H1 (cell line): ENCODE data around the gene ARHGEF16. TPM values are rescaled to one million over a fixed set of nuclear protein-coding genes. Genes with fewer than 3 reads are reported as not detected.

ENCODE experiments used
- CTCF ChIA-PET: fragments of 300-600 bp; sonication (Branson Sonifier 250); formaldehyde crosslinking; loops from one replicate; lab custom pipeline; 2021; ENCODE audit not compliant: partially characterized antibody; lab: Charles Lee
- POLR2A ChIA-PET: fragments of 300-600 bp; sonication (Branson Sonifier 250); formaldehyde crosslinking; loops from one replicate; lab custom pipeline; 2021; ENCODE audit warnings: inconsistent platforms; ENCODE audit not compliant: partially characterized antibody; lab: Charles Lee
- DNase-seq, 2 experiments: peaks; one replicate each; pipeline versions ENCODE4 v3.0.0 to v3.0.0-alpha.2; 2010 to 2022; ENCODE audit warnings: low spot score in 2 of 2, low read depth in 1 of 2, mixed read lengths in 1 of 2
- FAIRE-seq: peaks from 2 replicates; lab custom pipeline; 2011; peaks lifted over from hg19 to GRCh38; lab: Jason Lieb, UNC
- H2AFZ ChIP-seq: 2 replicates; pipeline ENCODE4 v1.8.1; 2012; ENCODE audit warnings: low read length, inconsistent platforms
- H2AK5ac ChIP-seq: 2 replicates; pipeline ENCODE4 v1.6.1; 2013; ENCODE audit warnings: low read depth, low read length
- H2BK120ac ChIP-seq: replicated peaks from 2 replicates; pipeline ENCODE3; 2013; ENCODE audit warnings: low read depth, low read length, inconsistent platforms
- H2BK12ac ChIP-seq: 2 replicates; pipeline ENCODE4 v1.6.1; 2013; ENCODE audit warnings: low read depth, low read length
- H2BK15ac ChIP-seq: 2 replicates; pipeline ENCODE4 v1.6.1; 2013; ENCODE audit warnings: low read length
- H2BK20ac ChIP-seq: 2 replicates; pipeline ENCODE4 v1.6.1; 2013; ENCODE audit warnings: low read length
- H2BK5ac ChIP-seq: 2 replicates; pipeline ENCODE4 v1.6.1; 2013; ENCODE audit warnings: low read depth, low read length
- H3K14ac ChIP-seq: 2 replicates; pipeline ENCODE4 v1.6.1; 2013; ENCODE audit warnings: inconsistent platforms; ENCODE audit not compliant: insufficient read length
- H3K18ac ChIP-seq: 2 replicates; pipeline ENCODE4 v1.6.1; 2013; ENCODE audit warnings: low read length; ENCODE audit errors: extremely low read depth
- H3K23ac ChIP-seq: 2 replicates; pipeline ENCODE4 v1.6.1; 2013; ENCODE audit warnings: inconsistent platforms; ENCODE audit not compliant: insufficient read length
- H3K23me2 ChIP-seq: 2 replicates; pipeline ENCODE4 v1.6.1; 2013; ENCODE audit warnings: low read depth, low read length
- H3K27ac ChIP-seq: 2 replicates; pipeline ENCODE4 v1.6.1; 2011; ENCODE audit warnings: low read depth, low read length, inconsistent platforms
- H3K27me3 ChIP-seq, 4 experiments: replicated peaks in 1 of 4; 1 replicate in 1 of 4; 2 replicates in 3 of 4; pipeline versions ENCODE4 v1.6.1 to v1.8.1; 2011 to 2013; ENCODE audit warnings: low read length in 3 of 4, mild to moderate bottlenecking in 3 of 4, inconsistent platforms in 2 of 4, mixed read lengths in 2 of 4, moderate library complexity in 1 of 4; ENCODE audit not compliant: control insufficient read depth in 3 of 4, insufficient read depth in 3 of 4; ENCODE audit errors: extremely low read depth in 1 of 4
- H3K36me3 ChIP-seq, 4 experiments: 2 replicates each; pipeline versions ENCODE4 v1.6.1 to v1.8.1; 2011 to 2013; ENCODE audit warnings: mild to moderate bottlenecking in 4 of 4, low read length in 3 of 4, moderate library complexity in 2 of 4, control low read depth in 1 of 4, inconsistent platforms in 1 of 4; ENCODE audit not compliant: insufficient read depth in 4 of 4, control insufficient read depth in 2 of 4
- H3K4ac ChIP-seq: replicated peaks from 2 replicates; pipeline ENCODE3; 2013; ENCODE audit warnings: low read length, low read depth, mixed read lengths, inconsistent platforms; ENCODE audit not compliant: insufficient read length
- H3K4me1 ChIP-seq, 4 experiments: replicated peaks in 1 of 4; 1 replicate in 1 of 4; 2 replicates in 3 of 4; pipeline versions ENCODE4 v1.6.1 to v1.8.1; 2011 to 2013; ENCODE audit warnings: low read length in 3 of 4, inconsistent platforms in 2 of 4, mixed read lengths in 1 of 4; ENCODE audit not compliant: insufficient read depth in 4 of 4, control insufficient read depth in 3 of 4
- H3K4me2 ChIP-seq, 2 experiments: 2 replicates each; pipeline versions ENCODE4 v1.6.1 to v1.8.1; 2011 to 2013; ENCODE audit warnings: low read depth in 2 of 2, low read length in 2 of 2, control low read depth in 1 of 2, inconsistent platforms in 1 of 2, mild to moderate bottlenecking in 1 of 2; ENCODE audit not compliant: insufficient read depth in 1 of 2
- H3K4me3 ChIP-seq, 4 experiments: fragments of 200-600, 300-600 bp in 1 of 4; sonication (generic), shearing (Covaris generic), sonication (Bioruptor Twin) in 1 of 4; 2 replicates each; pipeline versions ENCODE4 v1.5.1 to v1.8.1; 2011 to 2016; ENCODE audit warnings: low read length in 4 of 4, low read depth in 3 of 4, control low read depth in 2 of 4, inconsistent platforms in 2 of 4, mild to moderate bottlenecking in 2 of 4, mixed read lengths in 1 of 4, moderate library complexity in 1 of 4; ENCODE audit not compliant: insufficient read depth in 2 of 4; ENCODE audit errors: extremely low read depth in 1 of 4
- H3K56ac ChIP-seq: replicated peaks from 2 replicates; pipeline ENCODE3; 2013; ENCODE audit warnings: low read depth, mild to moderate bottlenecking, mixed read lengths, low read length, inconsistent platforms; ENCODE audit not compliant: insufficient read length
- H3K79me1 ChIP-seq: 2 replicates; pipeline ENCODE4 v1.6.1; 2013; ENCODE audit warnings: low read depth, low read length, control low read depth
- H3K79me2 ChIP-seq, 2 experiments: 2 replicates each; pipeline versions ENCODE4 v1.6.1 to v1.8.1; 2012 to 2013; ENCODE audit warnings: low read length in 2 of 2, mild to moderate bottlenecking in 2 of 2, inconsistent platforms in 1 of 2; ENCODE audit not compliant: insufficient read depth in 2 of 2, control insufficient read depth in 1 of 2
- H3K9ac ChIP-seq, 4 experiments: replicated peaks in 1 of 4; 1 replicate in 1 of 4; 2 replicates in 3 of 4; pipeline versions ENCODE4 v1.6.1 to v1.8.1; 2011 to 2013; ENCODE audit warnings: low read depth in 3 of 4, low read length in 3 of 4, control low read depth in 2 of 4, mild to moderate bottlenecking in 2 of 4, moderate library complexity in 2 of 4, inconsistent platforms in 1 of 4; ENCODE audit errors: extremely low read depth in 1 of 4
- H3K9me3 ChIP-seq, 2 experiments: 2 replicates each; pipeline versions ENCODE4 v1.6.1 to v1.8.1; 2012 to 2013; ENCODE audit warnings: mild to moderate bottlenecking in 2 of 2, moderate library complexity in 2 of 2, control low read depth in 1 of 2, inconsistent platforms in 1 of 2, low read depth in 1 of 2, low read length in 1 of 2, mixed read lengths in 1 of 2; ENCODE audit not compliant: insufficient read depth in 2 of 2
- H4K20me1 ChIP-seq, 2 experiments: replicated peaks in 1 of 2; 2 replicates each; pipeline versions ENCODE3 to v1.8.1; 2011 to 2013; ENCODE audit warnings: inconsistent platforms in 2 of 2, low read length in 2 of 2, mild to moderate bottlenecking in 1 of 2; ENCODE audit not compliant: insufficient read depth in 2 of 2, control insufficient read depth in 1 of 2
- H4K5ac ChIP-seq: 2 replicates; pipeline ENCODE4 v1.6.1; 2013; ENCODE audit warnings: low read length, low read depth, mixed read lengths, inconsistent platforms; ENCODE audit not compliant: insufficient read length
- H4K8ac ChIP-seq: 2 replicates; pipeline ENCODE4 v1.8.0; 2013; ENCODE audit warnings: mild to moderate bottlenecking, moderate library complexity, low read length, inconsistent platforms; ENCODE audit not compliant: insufficient read depth; ENCODE audit errors: extremely low read depth
- H4K91ac ChIP-seq: replicated peaks from 2 replicates; pipeline ENCODE3; 2013; ENCODE audit warnings: low read length, mixed read lengths, inconsistent platforms; ENCODE audit not compliant: insufficient read length
- JUND ChIP-seq: IDR thresholded peaks from 2 replicates; pipeline ENCODE4 v1.6.1; 2011; ENCODE audit warnings: mild to moderate bottlenecking, improper control_type of control experiment, low read length
- KDM1A ChIP-seq: fragments of 200-600, 300-600 bp; sonication (generic); IDR thresholded peaks from 2 replicates; pipeline ENCODE4 v1.7.1; 2016; ENCODE audit warnings: mild to moderate bottlenecking, low read length, borderline replicate concordance
- POLR2AphosphoS5 ChIP-seq: IDR thresholded peaks from 2 replicates; pipeline ENCODE4 v1.6.1; 2011; ENCODE audit warnings: low read depth, low read length
- WGBS, 2 experiments: shearing (Covaris generic) in 1 of 2; methylation state at CpG; one replicate each; pipeline versions ENCODE4 v1.1.6 to v1.1.7; 2013 to 2015; ENCODE audit warnings: low lambda C conversion rate in 2 of 2, mixed read lengths in 2 of 2, inconsistent platforms in 1 of 2, low coverage in 1 of 2, missing lambda C conversion rate in 1 of 2; ENCODE audit not compliant: insufficient replicate concordance in 2 of 2, insufficient coverage in 1 of 2, insufficient read length in 1 of 2; ENCODE audit errors: extremely low coverage in 1 of 2, missing lambda C conversion rate in 1 of 2; 5-methylcytosine and 5-hydroxymethylcytosine counted together
- polyA plus RNA-seq, 7 experiments: library from polyadenylated mRNA; depleted of rRNA in 3 of 7; stranded (reverse) in 5 of 7; unstranded in 2 of 7; fragments of >200 nt in 5 of 7; fragments of 200-250 nt in 2 of 7; gene quantifications; 1 replicate in 5 of 7; 2 replicates in 1 of 7; 4 replicates in 1 of 7; pipeline versions ENCODE4 v1.2.1 to v1.2.3, GENCODE V29; 2011 to 2013; ENCODE audit warnings: missing spikeins in 2 of 7, mixed read lengths in 2 of 7
- total RNA-seq: library from RNA; stranded (reverse); fragmentation: NEBNext Ultra II Directional; extraction: Animal tissue kit (Norgen Biotek cat#: 25700); gene quantifications from 2 replicates; pipeline ENCODE4 v1.2.1, GENCODE V29; 2021

The ARHGEF16 gene
- total and polyA plus RNA-seq, 2 of the 8 experiments (the other 6 are each of a cell fraction or from before 2014, with no cell fraction given) = 18.3 to 20.7 TPM

- peaks cover 0 to 21% (median 16%) of the 10 kb centered on the region in 4 experiments; a peak in 6 of 7 replicates for H3K4me1 ChIP-seq
- no peaks in the 10 kb centered on the region for H3K27me3 ChIP-seq
- no peak overlapping the region for H2BK12ac ChIP-seq
- TF ChIP-seq POLR2AphosphoS5 (no peak), KDM1A (no peak), JUND (no peak)
- CTCF ChIA-PET = interaction anchor here (1.0 to 3.7 kb wide), 3 partner anchors 14 to 153 kb away, joined by 3 to 12 read pairs (median 3); no protein-coding TSS in a partner anchor
- H3K36me3 ChIP-seq = peaks cover 0 to 4% (median 0%) of the 10 kb centered on the region in 4 experiments; a peak in 1 of 8 replicates
- 84% methylated on average over 23 of the region's 35 CpGs; no CpG with 5 or more reads in 1 of the 2 experiments for WGBS, 2 experiments
- no peak overlapping the region for H3K18ac ChIP-seq
- no peak overlapping the region for H2AK5ac ChIP-seq
- peaks cover 0 to 6% of the 10 kb centered on the region in 2 experiments for H4K20me1 ChIP-seq
- no peak overlapping the region for H4K8ac ChIP-seq
- FAIRE-seq (no peak), DNase-seq (no peak)
- H2BK5ac ChIP-seq = no peak overlapping the region
- H2BK20ac ChIP-seq = no peak overlapping the region
- peaks cover 5% of the 10 kb centered on the region; the same call in 1 of the 2 replicates for H3K23me2 ChIP-seq
- H3K79me1 ChIP-seq = no peaks in the 10 kb centered on the region; the same call in 1 of the 2 replicates
- H3K4me2 ChIP-seq = no peak overlapping the region
- no peak overlapping the region for H3K9ac ChIP-seq
- H3K14ac ChIP-seq = no peak overlapping the region
- no peak overlapping the region for H2BK15ac ChIP-seq
- H4K91ac ChIP-seq = no peak overlapping the region
- H3K27ac ChIP-seq = no peak overlapping the region
- no peak overlapping the region for H3K4me3 ChIP-seq
- no peak overlapping the region for H3K4ac ChIP-seq
- H2BK120ac ChIP-seq = no peak overlapping the region
- H4K5ac ChIP-seq = no peak overlapping the region
- H3K9me3 ChIP-seq = no peaks in the 10 kb centered on the region
- POLR2A ChIA-PET = no interaction called here
- H3K23ac ChIP-seq = no peak overlapping the region
- H3K56ac ChIP-seq = no peak overlapping the region
- no peak overlapping the region for H2AFZ ChIP-seq
- H3K79me2 ChIP-seq = no peaks in the 10 kb centered on the region
Measured at GRCh38 chr1:3467096-3468036, 12.9 kb downstream of the ARHGEF16 start.
